22Rv1 (cell line): ENCODE measurements around the gene VKORC1L1.

Source experiments
- H3K27ac ChIP-seq: fragments of 450-650 bp; 2 replicates; pipeline ENCODE4 v1.5.1; 2017
- CTCF ChIP-seq: fragments of 450-650 bp; IDR thresholded peaks from 2 replicates; pipeline ENCODE4 v1.5.1; 2017; ENCODE audit warnings: mild to moderate bottlenecking
- ZFX ChIP-seq: fragments of 450-650 bp; IDR thresholded peaks from 2 replicates; pipeline ENCODE4 v1.6.1; 2017; ENCODE audit warnings: antibody characterized with exemption, borderline replicate concordance

The VKORC1L1 gene

DNA sequence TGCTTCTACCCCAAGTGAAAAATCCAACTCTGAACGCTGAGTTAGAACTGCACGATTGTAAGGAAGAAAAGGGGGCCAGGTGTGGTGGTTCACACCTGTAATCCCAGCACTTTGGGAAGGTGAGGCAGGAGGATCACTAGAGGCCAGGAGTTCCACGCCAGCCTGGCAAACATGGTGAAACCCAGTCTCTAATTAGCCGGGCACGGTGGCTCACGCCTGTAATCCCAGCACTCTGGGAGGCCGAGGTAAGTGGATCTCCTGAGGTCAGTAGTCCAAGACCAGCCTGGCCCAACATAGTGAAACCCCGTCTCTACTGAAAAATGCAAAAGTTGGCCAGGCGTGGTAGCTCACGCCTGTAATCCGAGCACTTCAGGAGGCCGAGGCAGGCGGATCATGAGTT is 100.1 kb downstream of the VKORC1L1 start:
- no peak for TF ChIP-seq CTCF
- TF ChIP-seq ZFX: no peak
- no peak overlapping the region for H3K27ac ChIP-seq

GRCh38 chr7:65974191-65974801 is 101.4 kb downstream of the VKORC1L1 start:
- TF ChIP-seq CTCF: no peak
- no peak for TF ChIP-seq ZFX
- H3K27ac ChIP-seq: no peak overlapping the region

GRCh38 chr7:65974876-65975275 is 102.0 kb downstream of the VKORC1L1 start:
- no peak overlapping the region for H3K27ac ChIP-seq
- TF ChIP-seq CTCF (no peak), ZFX (no peak)

DNA sequence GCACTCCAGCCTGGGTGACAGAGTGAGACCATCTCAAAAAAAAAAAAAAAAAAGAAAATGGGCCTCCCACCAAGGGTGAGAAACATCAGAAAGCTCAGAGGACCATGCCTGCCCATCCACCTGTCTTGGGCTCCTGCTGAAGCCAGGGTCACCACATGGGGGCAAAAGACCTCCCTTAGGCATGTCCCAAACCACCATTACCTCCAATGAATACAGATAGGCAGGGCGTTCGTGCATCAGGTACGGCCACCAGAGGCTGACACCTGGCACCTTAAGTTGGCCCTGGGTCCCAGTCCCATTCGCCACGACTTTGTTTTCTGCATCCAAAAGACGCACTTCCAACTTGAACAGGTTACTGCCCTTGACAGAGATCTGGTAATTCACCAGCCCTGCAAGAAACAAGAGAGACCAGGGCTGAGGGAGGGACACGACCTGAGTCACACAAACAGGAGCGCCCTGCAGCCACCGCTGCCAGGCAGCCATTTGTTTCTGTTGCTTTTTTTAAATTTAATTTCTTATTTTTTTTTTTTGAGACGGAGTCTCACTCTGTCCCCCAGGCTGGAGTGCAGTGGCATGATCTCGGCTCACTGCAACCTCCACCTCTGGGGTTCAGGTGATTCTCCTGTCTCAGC is 103.1 kb downstream of the VKORC1L1 start:
- TF ChIP-seq ZFX: no peak
- TF ChIP-seq CTCF: no peak

DNA sequence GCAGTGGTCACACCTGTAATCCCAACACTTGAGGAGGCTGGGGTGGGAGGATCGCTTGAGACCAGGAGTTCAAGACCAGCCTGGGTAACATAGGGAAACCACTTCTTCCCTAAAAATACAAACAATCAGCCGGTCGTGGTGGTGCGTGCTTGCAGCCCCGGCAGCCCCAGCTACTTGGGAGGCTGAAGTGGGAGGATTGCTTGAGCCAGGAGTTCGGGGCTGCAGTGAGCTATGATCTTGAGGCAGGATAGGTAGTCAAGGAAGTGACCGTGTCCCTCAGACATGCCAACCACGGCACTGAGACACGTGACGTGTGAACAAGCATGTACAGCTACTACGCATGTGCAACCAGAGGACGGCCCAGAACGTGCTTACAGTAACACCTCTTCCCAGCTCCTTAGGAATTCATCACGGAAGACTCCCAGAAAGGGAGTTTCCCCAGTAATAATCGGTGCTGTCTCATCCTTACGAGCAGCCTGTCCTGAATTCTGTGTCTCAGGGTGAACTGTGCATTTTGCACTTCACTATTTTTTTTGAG is 103.9 kb downstream of the VKORC1L1 start:
- no peak for TF ChIP-seq CTCF
- TF ChIP-seq ZFX: no peak
- no peak overlapping the region for H3K27ac ChIP-seq

More for the DNA sequence above, 103.1 kb downstream of the VKORC1L1 start:
- H3K27ac ChIP-seq: no peak overlapping the region

GRCh38 chr7:65978891-65979582 is 106.2 kb downstream of the VKORC1L1 start:
- no peak overlapping the region for H3K27ac ChIP-seq
- TF ChIP-seq CTCF (no peak), ZFX (no peak)
